Left colon (tissue), 2 donors: Measurements from ENCODE around the gene CKS2. TPM values are rescaled to one million over a fixed set of nuclear protein-coding genes. Genes with fewer than 3 reads are reported as not detected.
"Not testable (repeated sequence)": the region's sequence is repeated elsewhere in the genome, so short reads cannot be mapped to it uniquely, and the experiment has no call there.

Source experiments
- ATAC-seq: fragments of 200-7000 bp; cut with Tn5 transposase; one replicate; pipeline ENCODE4 v1.9.1; 2020; ENCODE audit warnings: mild to moderate bottlenecking, moderate library complexity
- DNase-seq, 2 donors: peaks; one replicate each; pipeline ENCODE4 v3.0.0-alpha.2; 2020
- intact Hi-C, 2 donors: fragments of 100-400 bp; cut with DNase I in 1 of 2; cut with micrococcal nuclease in 1 of 2; formaldehyde crosslinking; loops; one replicate each; pipeline versions ENCODE4 v1.11.2 to v1.14.0; 2022; cut with DNase I, micrococcal nuclease
- long read RNA-seq: library from polyadenylated mRNA; unstranded; transcript quantifications from one replicate; pipeline ENCODE4 v2.0.0, GENCODE V29; 2021
- total RNA-seq, 2 donors: library from RNA; stranded (reverse); fragmentation: NEBNext Ultra II Directional; extraction: Animal tissue kit (Norgen Biotek cat#: 25700); gene quantifications; one replicate each; pipeline ENCODE4 v1.2.1, GENCODE V29; 2021
- donor health status: DM: no; HTN: no; CAD: no.
- donor health status: DM: yes; HTN: yes; CAD: no.

CKS2 gene
- total RNA-seq = 10 to 100 TPM; 14.9 to 21.2 TPM
- long read RNA-seq, transcript CKS2-201 (3 exons, 613 nt) = major isoform, 7 of 7 reads
- long read RNA-seq, partial matches to known transcripts = 0 of 7 reads
- long read RNA-seq, other reads (novel, unspliced or antisense) = 0 of 7 reads

DNA sequence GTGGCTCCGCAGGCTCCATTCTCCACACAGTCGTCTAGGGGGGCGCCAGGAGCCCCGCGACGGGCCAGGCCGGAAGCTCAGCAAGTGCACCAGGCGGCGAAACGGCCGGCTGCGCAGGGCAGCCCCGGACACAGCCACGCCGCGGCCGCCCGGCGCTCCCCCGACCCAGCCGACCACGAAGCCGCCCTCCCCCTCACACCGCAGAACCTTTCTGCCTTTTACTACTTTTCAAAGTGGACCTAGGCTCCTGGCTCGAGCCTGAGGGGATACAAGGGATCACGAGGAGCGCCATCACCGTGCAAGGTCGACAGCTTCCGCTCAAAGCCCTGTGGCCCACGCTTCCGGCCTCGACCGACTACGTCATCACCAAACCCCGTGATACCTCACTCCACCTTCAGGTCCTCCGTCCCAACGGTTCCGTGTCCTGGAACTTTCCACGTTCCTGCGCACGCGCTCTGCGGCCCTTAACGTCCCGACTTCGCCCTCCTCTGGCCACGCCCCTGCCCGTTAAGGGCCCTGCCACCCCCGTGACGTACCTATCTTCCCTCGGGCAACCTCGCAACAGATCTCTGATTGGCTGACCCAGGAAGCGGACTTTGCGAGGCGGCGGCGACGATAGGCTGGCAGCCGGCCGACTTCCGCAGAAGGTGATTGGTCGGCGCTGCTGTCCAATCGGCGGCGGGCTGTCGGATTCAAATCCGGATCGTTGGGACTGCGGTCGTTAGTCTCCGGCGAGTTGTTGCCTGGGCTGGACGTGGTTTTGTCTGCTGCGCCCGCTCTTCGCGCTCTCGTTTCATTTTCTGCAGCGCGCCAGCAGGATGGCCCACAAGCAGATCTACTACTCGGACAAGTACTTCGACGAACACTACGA lies at the start of gene CKS2:
TSS of gene CKS2 (plus strand) at position 721 of the 871 bp plus-strand sequence. CDS start at position 819, 98 bp downstream.
- peak; percentile 100 for DNase-seq
- peak; percentile 87 for ATAC-seq
- intact Hi-C loops = no loop called here

GRCh38 chr9:89273528-89274279 lies 37.3 kb upstream of the CKS2 start:
- ATAC-seq (no peak), DNase-seq (no peak)
- intact Hi-C loops = no loop called here

DNA sequence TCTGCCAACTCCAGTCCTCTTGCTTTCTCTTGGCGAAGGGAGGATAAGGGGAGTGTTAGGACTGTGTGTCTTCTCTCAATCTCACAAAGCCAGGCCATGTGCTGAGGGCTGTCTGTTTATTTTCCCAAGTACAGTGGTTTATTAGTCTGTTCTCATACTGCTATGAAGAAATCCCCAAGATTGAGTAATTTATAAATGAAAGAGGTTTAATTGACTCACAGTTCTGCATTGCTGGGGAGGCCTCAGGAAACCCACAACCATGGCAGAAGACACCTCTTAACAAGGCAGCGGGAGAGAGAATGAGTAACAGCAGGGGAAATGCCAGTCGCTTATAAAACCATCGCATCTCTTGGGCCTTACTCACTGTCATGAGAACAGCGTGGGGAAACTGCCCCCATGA lies 36.2 kb upstream of the CKS2 start:
- DNase-seq (no peak), ATAC-seq (no peak)
- intact Hi-C loops = no loop called here

DNA sequence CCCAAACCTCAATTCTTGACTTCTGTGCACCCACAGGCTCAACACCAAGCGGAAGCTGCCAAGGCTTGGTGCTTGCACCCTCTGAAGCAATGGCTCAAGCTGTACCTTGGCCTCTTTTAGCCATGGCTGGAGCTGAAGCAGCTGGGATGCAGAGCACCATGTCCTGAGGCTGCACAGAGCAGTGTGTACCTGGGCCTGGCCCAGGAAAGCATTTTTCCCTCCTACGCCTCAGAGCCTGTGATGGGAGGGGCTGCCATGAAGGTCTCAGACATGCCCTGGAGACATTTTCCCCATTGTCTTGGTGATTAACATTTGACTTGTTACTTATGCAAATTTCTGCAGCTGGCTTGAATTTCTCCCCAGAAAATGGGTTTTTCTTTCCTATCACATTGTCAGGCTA lies 35.0 kb upstream of the CKS2 start:
- DNase-seq, ATAC-seq, intact Hi-C loops: not testable (repeated sequence)

- intact Hi-C loops = no loop called here
- ATAC-seq (no peak), DNase-seq (no peak)
These were observed 34.0 kb upstream of the CKS2 start for GRCh38 chr9:89277043-89277442.

- no peak for DNase-seq
- ATAC-seq = peak; percentile 92
- intact Hi-C loops = no loop called here
These were observed 33.5 kb upstream of the CKS2 start for GRCh38 chr9:89277454-89277853.

DNA sequence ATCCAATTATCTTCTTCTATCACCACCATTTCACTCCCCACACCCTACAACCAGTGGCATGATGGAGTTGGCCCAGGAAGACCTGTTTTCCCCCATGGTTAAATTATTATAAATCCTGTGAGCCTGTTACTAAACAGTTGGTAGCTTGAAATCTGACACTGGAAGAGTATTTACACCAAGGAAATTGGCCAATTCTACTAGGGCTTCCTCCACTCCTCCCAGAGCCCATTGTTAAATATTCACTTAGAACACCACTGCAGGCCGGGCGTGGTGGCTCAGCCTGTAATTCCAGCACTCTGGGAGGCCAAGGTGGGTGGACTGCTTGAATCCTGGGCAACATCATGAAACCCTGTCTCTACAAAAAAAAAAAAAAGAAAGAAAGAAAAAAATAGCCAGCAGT lies 32.4 kb upstream of the CKS2 start:
- intact Hi-C loops = no loop called here
- DNase-seq (no peak), ATAC-seq (peak; percentile 37)

DNA sequence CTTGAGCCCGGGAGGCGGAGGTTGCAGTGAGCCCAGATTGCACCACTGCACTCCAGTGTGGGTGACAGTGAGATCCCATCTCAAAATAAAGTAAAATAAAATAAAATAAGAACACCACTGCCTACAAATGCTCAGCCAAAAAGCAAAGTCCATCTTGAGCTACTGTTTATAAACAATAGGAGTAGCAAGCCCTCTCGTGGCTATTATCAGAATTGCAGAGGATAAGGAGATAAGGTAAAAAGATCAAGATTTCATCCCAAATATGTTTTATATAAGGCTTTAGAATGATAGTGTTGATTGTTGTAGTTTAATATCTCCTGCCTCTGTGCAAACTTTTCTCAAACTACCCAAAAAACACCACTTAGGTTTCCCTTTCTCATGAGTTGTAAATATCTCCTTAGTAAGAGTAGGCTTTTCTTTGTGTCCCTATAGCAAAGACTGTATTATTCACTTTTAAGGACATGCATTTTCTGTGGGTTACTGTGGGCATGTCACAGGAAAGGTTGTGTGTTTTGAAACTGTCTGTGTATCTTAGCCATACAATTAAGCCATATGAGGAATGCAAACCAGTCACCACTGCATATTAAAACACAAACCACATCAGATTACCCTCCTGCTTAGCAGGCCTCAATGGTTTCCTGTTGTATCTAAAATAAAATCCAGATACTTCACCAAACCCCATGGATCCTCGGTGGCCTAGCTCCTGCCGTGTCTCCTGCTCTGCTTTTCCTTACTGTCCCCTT lies 31.8 kb upstream of the CKS2 start:
- intact Hi-C loops = no loop called here
- DNase-seq (no peak), ATAC-seq (peak; percentile 66)

GRCh38 chr9:89281106-89281505 lies 29.9 kb upstream of the CKS2 start:
- intact Hi-C loops = no loop called here
- no peak for ATAC-seq
- no peak for DNase-seq

DNA sequence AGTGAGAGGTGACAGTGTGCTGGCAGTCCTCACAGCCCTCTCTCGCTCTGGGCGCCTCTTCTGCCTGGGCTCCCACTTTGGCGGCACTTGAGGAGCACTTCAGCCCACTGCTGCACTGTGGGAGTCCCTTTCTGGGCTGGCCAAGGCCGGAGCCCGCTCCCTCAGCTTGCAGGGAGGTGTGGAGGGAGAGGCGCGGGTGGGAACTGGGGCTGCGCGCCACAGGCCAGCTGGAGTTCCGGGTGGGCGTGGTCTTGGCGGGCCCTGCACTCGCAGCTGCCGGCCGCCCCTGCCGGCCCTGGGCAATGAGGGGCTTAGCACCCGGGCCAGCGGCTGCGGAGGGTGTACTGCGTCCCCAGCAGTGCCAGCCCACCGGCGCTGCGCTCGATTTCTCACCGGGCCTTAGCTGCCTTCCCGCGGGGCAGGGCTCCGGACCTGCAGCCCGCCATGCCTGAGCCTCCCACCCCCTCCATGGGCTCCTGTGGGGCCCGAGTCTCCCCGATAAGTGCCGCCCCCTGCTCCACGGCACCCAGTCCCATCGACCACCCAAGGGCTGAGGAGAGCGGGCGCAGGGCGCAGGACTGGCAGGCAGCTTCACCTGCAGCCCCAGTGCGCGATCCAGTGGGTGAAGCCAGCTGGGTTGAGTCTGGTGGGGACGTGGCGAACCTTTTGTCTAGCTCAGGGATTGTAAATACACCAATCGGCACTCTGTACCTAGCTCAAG lies 28.6 kb upstream of the CKS2 start:
- DNase-seq (peak; percentile 41 to 70), ATAC-seq (peak; percentile 69)
- intact Hi-C loops = not testable (repeated sequence)

GRCh38 chr9:89284076-89284475 lies 26.9 kb upstream of the CKS2 start:
- DNase-seq (no peak), ATAC-seq (no peak)
- intact Hi-C loops = no loop called here

GRCh38 chr9:89291741-89292140 lies 19.3 kb upstream of the CKS2 start:
- DNase-seq (no peak), ATAC-seq (no peak)
- intact Hi-C loops = no loop called here

GRCh38 chr9:89293014-89293413 lies 18.0 kb upstream of the CKS2 start:
- no peak for DNase-seq
- intact Hi-C loops = no loop called here
- no peak for ATAC-seq

DNA sequence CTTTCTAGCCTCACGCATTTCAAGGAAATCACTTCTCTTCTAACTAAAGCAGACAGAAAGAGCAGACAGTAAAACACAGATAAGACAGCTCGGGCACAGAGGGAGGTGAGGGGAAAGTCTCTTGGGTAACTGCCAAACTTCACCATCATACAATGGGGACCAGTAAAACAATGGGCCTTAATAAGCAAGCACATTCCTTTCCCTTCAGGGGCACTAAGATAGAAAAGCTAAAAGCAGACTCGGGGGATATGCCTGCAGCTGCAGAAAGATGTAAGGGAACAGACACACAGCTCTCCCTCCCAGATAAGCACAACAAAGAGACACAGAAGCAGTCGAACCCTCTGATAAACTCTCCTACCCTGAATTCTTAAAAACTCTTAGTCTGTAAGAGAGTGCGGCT lies 15.6 kb upstream of the CKS2 start:
- DNase-seq = no peak
- ATAC-seq = no peak
- intact Hi-C loops = no loop called here

GRCh38 chr9:89301996-89302395 lies 9.0 kb upstream of the CKS2 start:
- ATAC-seq, intact Hi-C loops, DNase-seq: not testable (repeated sequence)

GRCh38 chr9:89304020-89304833 lies 6.8 kb upstream of the CKS2 start:
- ATAC-seq (no peak), DNase-seq (no peak)
- intact Hi-C loops = no loop called here

- no peak for ATAC-seq
- intact Hi-C loops = no loop called here
- no peak for DNase-seq
These were observed 6.2 kb upstream of the CKS2 start for GRCh38 chr9:89304834-89305188.

DNA sequence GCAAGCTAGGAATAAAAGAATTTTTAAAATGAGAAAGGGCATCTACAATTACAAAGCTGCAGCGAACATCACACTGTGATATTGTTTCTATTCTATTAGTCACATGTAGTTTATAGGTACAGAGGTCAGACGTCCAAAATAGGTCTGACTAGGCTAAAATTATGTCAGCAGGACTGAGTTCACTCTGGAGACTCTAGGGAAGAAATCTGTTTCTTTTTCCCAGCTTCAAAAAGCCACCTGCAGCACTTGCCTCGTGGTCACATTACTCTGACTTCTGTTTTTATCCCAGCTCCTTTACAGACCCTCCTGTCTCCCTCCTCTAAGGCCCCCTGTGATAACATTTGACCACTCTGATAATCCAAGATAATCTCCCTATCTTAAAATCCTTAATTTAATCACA lies 5.1 kb upstream of the CKS2 start:
- no peak for ATAC-seq
- intact Hi-C loops = no loop called here
- no peak for DNase-seq
